Stimulated activated naive CD8-positive, alpha-beta T cell treated with anti-CD3 and anti-CD28 coated beads, Interleukin-15, amount 100 ng/mL, for 72 hours (primary cell): ENCODE data around the gene GNPDA1.
A peak's percentile ranks its signal among the peaks of the same experiment; 100 is the strongest.

Source experiments
- ATAC-seq: fragments of 150-1000 bp; cut with Tn5 transposase; 2 replicates; pipeline ENCODE4 v1.10.0; 2021; ENCODE audit warnings: mild to moderate bottlenecking, moderate library complexity
- DNase-seq, 2 donors: peaks; one replicate each; pipeline ENCODE4 v3.0.0; 2021 to 2022
- H3K27ac Mint-ChIP-seq, 2 donors: one replicate each; pipeline ENCODE4 v1.8.0; 2022; ENCODE audit warnings: mild to moderate bottlenecking in 2 of 2, mixed read lengths in 2 of 2, moderate library complexity in 2 of 2
- H3K27me3 Mint-ChIP-seq: one replicate; pipeline ENCODE4 v1.8.0; 2022; ENCODE audit warnings: mixed read lengths
- H3K4me1 Mint-ChIP-seq: one replicate; pipeline ENCODE4 v1.8.0; 2022; ENCODE audit warnings: mild to moderate bottlenecking, mixed read lengths
- H3K4me3 Mint-ChIP-seq, 2 donors: one replicate each; pipeline ENCODE4 v1.8.0; 2022; ENCODE audit warnings: mild to moderate bottlenecking in 2 of 2, mixed read lengths in 2 of 2, moderate library complexity in 1 of 2
- H3K9me3 Mint-ChIP-seq, 2 donors: one replicate each; pipeline ENCODE4 v1.8.0; 2022; ENCODE audit warnings: mixed read lengths in 2 of 2

GNPDA1 gene

GRCh38 chr5:141958113-141958512, 54.7 kb downstream of the GNPDA1 start, which contains the start of gene PCDH12:
Gene PCDH12, minus strand, starts transcription at chr5:141958202. Its CDS starts 351 bp downstream, at chr5:141957851.
- DNase-seq (peak; percentile 22 to 43), ATAC-seq (peak; percentile 33)
- peak within 1 kb of the TSS; percentile 2 to 97 for H3K27ac Mint-ChIP-seq
- no peaks in the 10 kb centered on the region for H3K27me3 Mint-ChIP-seq
- peak within 1 kb of the TSS; percentile 22 to 90 for H3K4me3 Mint-ChIP-seq
- H3K9me3 Mint-ChIP-seq: no peaks in the 10 kb centered on the region
- H3K4me1 Mint-ChIP-seq: peaks cover 47% of the 10 kb centered on the region

- Mint-ChIP-seq H3K9me3 (no peaks in the 10 kb centered on the region), H3K27me3 (no peaks in the 10 kb centered on the region), H3K4me3 (peak overlapping the region; percentile 22 to 90), H3K27ac (peak overlapping the region; percentile 2 to 97), H3K4me1 (peaks cover 49% of the 10 kb centered on the region)
- ATAC-seq (no peak), DNase-seq (peak in 1 of 2 donors; percentile 29)
Measured at GRCh38 chr5:141957367-141957996, 55.3 kb downstream of the GNPDA1 start.

GRCh38 chr5:141954194-141954593, 58.6 kb downstream of the GNPDA1 start:
- ATAC-seq: no peak
- peak overlapping the region in 1 of 2 donors; percentile 50 for H3K27ac Mint-ChIP-seq
- DNase-seq: no peak
- H3K4me3 Mint-ChIP-seq: no peak overlapping the region
- no peaks in the 10 kb centered on the region for H3K27me3 Mint-ChIP-seq
- peaks cover 40% of the 10 kb centered on the region for H3K4me1 Mint-ChIP-seq
- H3K9me3 Mint-ChIP-seq: no peaks in the 10 kb centered on the region

- H3K27ac Mint-ChIP-seq: peak overlapping the region in 1 of 2 donors; percentile 29
- peak overlapping the region in 1 of 2 donors; percentile 6 for H3K4me3 Mint-ChIP-seq
- DNase-seq (no peak), ATAC-seq (no peak)
- H3K9me3 Mint-ChIP-seq: no peaks in the 10 kb centered on the region
- no peaks in the 10 kb centered on the region for H3K27me3 Mint-ChIP-seq
- H3K4me1 Mint-ChIP-seq: peaks cover 18% of the 10 kb centered on the region
Measured at GRCh38 chr5:141952020-141952419, 60.8 kb downstream of the GNPDA1 start.

- Mint-ChIP-seq H3K9me3 (no peaks in the 10 kb centered on the region), H3K27ac (peak overlapping the region; percentile 23 to 83), H3K4me3 (peak overlapping the region in 1 of 2 donors; percentile 6), H3K27me3 (no peaks in the 10 kb centered on the region), H3K4me1 (peaks cover 17% of the 10 kb centered on the region)
- ATAC-seq (peak; percentile 83), DNase-seq (peak; percentile 43 to 47)
Measured at GRCh38 chr5:141951332-141951781, 61.5 kb downstream of the GNPDA1 start.
